Endodermal cell (in vitro differentiated cells): ENCODE measurements around the gene RABGEF1. TPM values are rescaled to one million over a fixed set of nuclear protein-coding genes. Genes with fewer than 3 reads are reported as not detected.
A peak's percentile ranks its signal among the peaks of the same experiment; 100 is the strongest.
"Not testable (repeated sequence)": the region's sequence is repeated elsewhere in the genome, so short reads cannot be mapped to it uniquely, and the experiment has no call there.

ENCODE experiments used
- DNase-seq: peaks from one replicate; pipeline ENCODE4 v3.0.0-alpha.2; 2017
- H3K27ac ChIP-seq: 2 replicates; pipeline ENCODE4 v1.5.1; 2013; ENCODE audit warnings: mild to moderate bottlenecking, low read depth, low read length, moderate library complexity
- H3K27me3 ChIP-seq: 2 replicates; pipeline ENCODE4 v1.6.1; 2013; ENCODE audit warnings: mild to moderate bottlenecking, low read length, moderate library complexity; ENCODE audit not compliant: insufficient read depth, control insufficient read depth, poor library complexity, severe bottlenecking
- H3K36me3 ChIP-seq: 2 replicates; pipeline ENCODE4 v1.7.0; 2013; ENCODE audit warnings: mild to moderate bottlenecking, low read length, moderate library complexity; ENCODE audit not compliant: control insufficient read depth, insufficient read depth
- H3K4me1 ChIP-seq: one replicate; pipeline ENCODE4 v1.7.0; 2013; ENCODE audit warnings: low read length; ENCODE audit not compliant: control insufficient read depth, insufficient read depth
- H3K4me3 ChIP-seq: 2 replicates; pipeline ENCODE4 v1.5.1; 2013; ENCODE audit warnings: mild to moderate bottlenecking, low read length, moderate library complexity
- H3K9ac ChIP-seq: 2 replicates; pipeline ENCODE4 v1.6.1; 2013; ENCODE audit warnings: mild to moderate bottlenecking, low read length, moderate library complexity; ENCODE audit not compliant: poor library complexity, severe bottlenecking; ENCODE audit errors: extremely low read depth
- H3K9me3 ChIP-seq: 2 replicates; pipeline ENCODE4 v1.6.1; 2013; ENCODE audit warnings: mild to moderate bottlenecking, low read length, moderate library complexity; ENCODE audit not compliant: control insufficient read depth
- H3K27ac Mint-ChIP-seq: 2 replicates; pipeline ENCODE4 v1.8.0; 2020; ENCODE audit warnings: mixed read lengths
- H3K27me3 Mint-ChIP-seq: 2 replicates; pipeline ENCODE4 v1.8.0; 2021; ENCODE audit warnings: mild to moderate bottlenecking, mixed read lengths; ENCODE audit not compliant: insufficient read depth
- H3K36me3 Mint-ChIP-seq: 2 replicates; pipeline ENCODE4 v1.8.0; 2020; ENCODE audit warnings: low read depth, mixed read lengths
- H3K4me1 Mint-ChIP-seq: 2 replicates; pipeline ENCODE4 v1.8.0; 2020; ENCODE audit warnings: mixed read lengths
- H3K4me3 Mint-ChIP-seq: 2 replicates; pipeline ENCODE4 v1.8.0; 2020; ENCODE audit warnings: mild to moderate bottlenecking, moderate library complexity, mixed read lengths
- H3K9me3 Mint-ChIP-seq: 2 replicates; pipeline ENCODE4 v1.8.0; 2020; ENCODE audit warnings: mild to moderate bottlenecking, mixed read lengths
- CTCF ChIP-seq: fragments of 200-600 bp; sonication (generic); conservative IDR thresholded peaks from 2 replicates; pipeline ENCODE4 v1.5.0; 2021; ENCODE audit warnings: antibody characterized with exemption, mild to moderate bottlenecking
- WGBS, 2 experiments: methylation state at CpG; one replicate each; pipeline versions ENCODE4 v1.1.5 to v1.1.7; 2013; ENCODE audit warnings: missing lambda C conversion rate in 2 of 2, mixed read lengths in 1 of 2; ENCODE audit not compliant: insufficient coverage in 1 of 2, insufficient read length in 1 of 2; 5-methylcytosine and 5-hydroxymethylcytosine counted together
- total RNA-seq, 2 donors: library from RNA; stranded (reverse); fragmentation: NEBNext Ultra II Directional in 1 of 2; extraction: Animal tissue kit (Norgen Biotek cat#: 25700) in 1 of 2; gene quantifications; 2 replicates in 1 of 2; 3 replicates in 1 of 2; pipeline ENCODE4 v1.2.1, GENCODE V29; 2021

RABGEF1 gene
- total RNA-seq, 2 donors from 2014 or later, result 22.7 to 26.7 TPM

DNA sequence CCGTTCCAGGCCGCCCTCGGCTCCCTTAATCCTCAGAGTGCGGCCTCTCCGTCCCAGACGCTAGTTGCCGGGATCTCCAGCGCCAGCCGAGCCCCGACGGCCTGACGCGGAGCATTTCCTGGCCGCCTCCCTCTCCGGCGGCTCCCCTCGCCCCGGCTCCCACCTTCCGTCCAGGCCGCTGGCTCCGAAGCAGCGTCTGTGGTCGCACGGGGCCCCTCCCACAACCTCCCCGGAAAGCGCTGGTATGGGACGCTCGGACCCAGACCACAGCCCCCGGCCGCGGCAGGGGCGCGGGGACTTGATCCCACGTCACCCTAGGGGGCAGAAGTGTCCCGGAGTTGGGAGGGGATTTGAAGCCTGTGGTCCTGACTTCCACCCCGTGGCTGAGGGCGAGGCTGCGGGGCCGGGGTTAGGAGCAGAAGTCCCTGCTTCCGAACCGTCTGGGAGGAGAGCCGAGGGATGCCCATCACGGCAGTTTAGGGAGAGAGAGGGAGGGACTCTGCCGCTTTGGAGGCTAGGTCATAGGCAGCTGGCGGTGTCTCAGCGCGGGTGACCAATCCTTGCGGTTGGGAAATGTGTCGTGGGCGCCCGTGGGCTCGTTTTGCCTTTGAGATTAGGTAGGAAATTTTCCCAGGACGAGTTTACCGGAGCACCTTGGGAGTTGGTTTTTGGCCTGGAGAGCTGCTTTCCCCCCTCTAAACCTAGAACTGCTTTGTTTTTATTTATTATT lies 612 bp downstream of the RABGEF1 start:
- Histone ChIP-seq H3K4me3 (peak overlapping the region; percentile 84), H3K27ac (peak overlapping the region; percentile 90), H3K9ac (peak overlapping the region; percentile 86), H3K36me3 (peaks cover 23% of the 10 kb centered on the region)
- peak; percentile 17 for TF ChIP-seq CTCF
- H3K4me3 Mint-ChIP-seq, result peak overlapping the region; percentile 93
- not testable (repeated sequence) for H3K9me3 Mint-ChIP-seq, H3K4me1 Mint-ChIP-seq, H3K27me3 Mint-ChIP-seq, H3K27me3 ChIP-seq, H3K4me1 ChIP-seq, H3K9me3 ChIP-seq
- peak; percentile 84 for DNase-seq
- WGBS, 2 experiments, result 2% methylated on average over 17 to 54 of the region's 54 CpGs
- peak overlapping the region; percentile 95 for H3K27ac Mint-ChIP-seq
- peaks cover 44% of the 10 kb centered on the region for H3K36me3 Mint-ChIP-seq

GRCh38 chr7:66741710-66742049 lies 1.1 kb downstream of the RABGEF1 start:
- no peak for TF ChIP-seq CTCF
- Histone ChIP-seq H3K36me3 (peaks cover 18% of the 10 kb centered on the region), H3K4me1 (no peaks in the 10 kb centered on the region), H3K9me3 (no peaks in the 10 kb centered on the region), H3K27me3 (no peaks in the 10 kb centered on the region), H3K9ac (peak overlapping the region; percentile 86), H3K27ac (no peak overlapping the region), H3K4me3 (peak overlapping the region; percentile 84)
- no peak for DNase-seq
- 84 to 90% methylated on average over 12 to 17 of the region's 17 CpGs for WGBS, 2 experiments
- Mint-ChIP-seq H3K4me1 (peaks cover 9% of the 10 kb centered on the region), H3K27ac (peak overlapping the region; percentile 95), H3K9me3 (no peaks in the 10 kb centered on the region), H3K4me3 (peak overlapping the region; percentile 93), H3K27me3 (no peaks in the 10 kb centered on the region), H3K36me3 (peaks cover 40% of the 10 kb centered on the region)

- H3K27ac Mint-ChIP-seq, result peak overlapping the region; percentile 67
- not testable (repeated sequence) for H3K9me3 Mint-ChIP-seq, H3K9me3 ChIP-seq, H3K9ac ChIP-seq, DNase-seq, H3K27ac ChIP-seq, H3K27me3 Mint-ChIP-seq, H3K4me1 ChIP-seq, H3K4me1 Mint-ChIP-seq, H3K27me3 ChIP-seq
- peaks cover 35% of the 10 kb centered on the region for H3K36me3 Mint-ChIP-seq
- Histone ChIP-seq H3K4me3 (peak overlapping the region; percentile 58), H3K36me3 (peaks cover 18% of the 10 kb centered on the region)
- H3K4me3 Mint-ChIP-seq, result peak overlapping the region; percentile 93
- WGBS, 2 experiments, result 91 to 100% methylated on average over 2 to 4 of the region's 4 CpGs
Observed at GRCh38 chr7:66742298-66742697, 1.8 kb downstream of the RABGEF1 start.

DNA sequence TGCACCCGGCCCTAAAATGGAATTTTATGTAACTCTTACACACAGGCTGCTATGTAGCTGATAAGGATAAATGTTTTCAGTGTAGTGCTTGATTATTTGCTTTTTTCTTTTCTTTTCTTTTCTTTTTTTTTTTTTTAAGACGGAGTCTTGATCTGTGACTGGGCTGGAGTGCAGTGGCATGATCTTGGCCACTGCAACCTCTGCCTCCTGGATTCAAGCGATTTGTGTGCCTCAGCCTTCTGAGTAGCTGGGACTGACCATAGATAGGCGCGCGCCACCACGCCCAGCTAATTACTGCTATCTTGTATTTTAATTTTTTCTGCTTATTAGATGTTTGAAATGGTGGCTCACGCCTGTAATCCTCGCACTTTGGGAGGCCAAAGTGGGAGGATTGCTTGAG lies 3.4 kb downstream of the RABGEF1 start:
- no peak for DNase-seq
- TF ChIP-seq CTCF, result no peak
- Mint-ChIP-seq H3K27me3 (no peaks in the 10 kb centered on the region), H3K4me1 (peaks cover 15% of the 10 kb centered on the region), H3K4me3 (no peak overlapping the region), H3K9me3 (no peaks in the 10 kb centered on the region), H3K36me3 (peaks cover 35% of the 10 kb centered on the region), H3K27ac (no peak overlapping the region)
- Histone ChIP-seq H3K27me3 (no peaks in the 10 kb centered on the region), H3K36me3 (peaks cover 30% of the 10 kb centered on the region), H3K9ac (no peak overlapping the region), H3K9me3 (peaks cover 3% of the 10 kb centered on the region), H3K4me3 (no peak overlapping the region), H3K4me1 (peaks cover 4% of the 10 kb centered on the region), H3K27ac (no peak overlapping the region)
- 96 to 100% methylated on average over 2 to 9 of the region's 9 CpGs for WGBS, 2 experiments
